ENCODE data around the gene DERL3.

DNA sequence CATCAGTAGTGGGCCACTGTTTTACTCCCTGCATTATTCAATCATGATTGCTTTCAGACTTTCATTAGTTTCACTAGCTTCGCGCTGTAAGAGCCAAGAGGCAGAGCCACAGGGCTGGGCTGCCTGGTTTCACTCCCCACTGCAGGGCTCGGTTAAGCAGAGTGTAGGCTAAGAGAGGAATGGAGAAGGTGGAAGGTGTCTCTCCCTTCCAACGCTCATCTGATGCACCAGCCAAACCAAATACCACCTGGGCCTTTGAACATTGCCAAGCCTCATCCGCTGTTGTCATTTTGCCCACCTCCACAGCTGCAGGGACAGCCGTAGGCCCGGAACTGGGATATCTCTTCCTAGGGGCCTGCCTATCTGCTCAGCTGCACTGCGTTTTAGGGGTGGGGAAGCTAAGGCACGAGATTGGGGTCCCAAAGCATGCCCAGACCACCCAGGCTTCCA, 52.5 kb downstream of the DERL3 start:
- TF ChIP-seq GATA2 (IDR thresholded peaks at IDR 0.05; ENCODE audit: low read depth, low read length) (no peak), GATA3 (IDR thresholded peaks at IDR 0.05; ENCODE audit: low read depth, low read length) (no peak)
